HCT116 (cell line): ENCODE data around the gene CTXN1. TPM values are rescaled to one million over a fixed set of nuclear protein-coding genes. Genes with fewer than 3 reads are reported as not detected.
A peak's percentile ranks its signal among the peaks of the same experiment; 100 is the strongest.

Source experiments
- ATAC-seq: fragments of 200-7000 bp; cut with Tn5 transposase; 2 replicates; pipeline ENCODE4 v1.9.1; 2020; ENCODE audit warnings: mild to moderate bottlenecking, moderate library complexity
- BruUV-seq: library from RNA; stranded (reverse); fragments of 400-500 nt; replicated peaks from 2 replicates; lab custom pipeline; 2021; lab: Mats Ljungman, UMichigan
- CTCF ChIA-PET: fragments of 300-600 bp; sonication (Branson Sonifier 250); formaldehyde crosslinking; loops from one replicate; lab custom pipeline; 2021; ENCODE audit warnings: antibody characterized with exemption; lab: Charles Lee
- POLR2A ChIA-PET: fragments of 300-600, 350-600 bp; sonication (Branson Sonifier 250); formaldehyde crosslinking; loops from one replicate; lab custom pipeline; 2021; ENCODE audit warnings: antibody characterized with exemption; lab: Charles Lee
- RAD21 ChIA-PET, 2 experiments: fragments of 300-600 bp; sonication (Branson Sonifier 250); formaldehyde crosslinking; loops; one replicate each; lab custom pipeline; 2023; ENCODE audit warnings: low total read pairs in 2 of 2; ENCODE audit not compliant: uncharacterized antibody in 2 of 2, unreplicated experiment in 2 of 2, low non-redundant PET in 1 of 2; lab: Charles Lee
- DNase-seq: peaks from one replicate; pipeline ENCODE4 v3.0.0-alpha.2; 2010; ENCODE audit warnings: low read depth, low spot score
- H2AFZ ChIP-seq: fragments of 200-600 bp; shearing (Covaris generic), sonication (generic); 2 replicates; pipeline ENCODE4 v1.6.1; 2017; ENCODE audit warnings: low read depth, mixed run types, mixed read lengths, antibody characterized with exemption, low read length; ENCODE audit not compliant: poor library complexity, severe bottlenecking
- H3K27ac ChIP-seq: 2 replicates; pipeline ENCODE4 v1.5.1; 2012; ENCODE audit warnings: low read depth, low read length
- H3K27me3 ChIP-seq: fragments of 200-600 bp; sonication (generic); 2 replicates; pipeline ENCODE4 v1.6.1; 2016; ENCODE audit warnings: mixed run types, low read length, mixed read lengths; ENCODE audit not compliant: insufficient read depth
- H3K36me3 ChIP-seq, 2 experiments: fragments of 200-500 bp in 1 of 2; fragments of 200-600 bp in 1 of 2; sonication (Bioruptor generic) in 1 of 2; sonication (generic) in 1 of 2; 2 replicates each; pipeline versions ENCODE4 v1.5.1 to v1.6.1; 2014 to 2016; ENCODE audit warnings: low read length in 2 of 2, inconsistent platforms in 1 of 2, mixed read lengths in 1 of 2, mixed run types in 1 of 2; ENCODE audit not compliant: insufficient read depth in 2 of 2, control insufficient read depth in 1 of 2
- H3K4me1 ChIP-seq, 2 experiments: fragments of 200-600 bp in 1 of 2; sonication (generic) in 1 of 2; 2 replicates each; pipeline versions ENCODE4 v1.5.1 to v1.6.1; 2012 to 2017; ENCODE audit warnings: low read length in 2 of 2, inconsistent platforms in 1 of 2, mild to moderate bottlenecking in 1 of 2, mixed read lengths in 1 of 2, mixed run types in 1 of 2, moderate library complexity in 1 of 2; ENCODE audit not compliant: insufficient read depth in 2 of 2, control insufficient read depth in 1 of 2
- H3K4me2 ChIP-seq: fragments of 200-600 bp; sonication (generic); 2 replicates; pipeline ENCODE4 v1.6.1; 2017; ENCODE audit warnings: mixed run types, low read length, mixed read lengths
- H3K4me3 ChIP-seq, 2 experiments: fragments of 200-600 bp in 1 of 2; sonication (generic) in 1 of 2; replicated peaks in 1 of 2; 2 replicates each; pipeline ENCODE4 v1.5.1; 2011 to 2016; ENCODE audit warnings: low read length in 2 of 2, control low read depth in 1 of 2, low read depth in 1 of 2, mild to moderate bottlenecking in 1 of 2, mixed read lengths in 1 of 2, mixed run types in 1 of 2
- H3K79me2 ChIP-seq: fragments of 200-600 bp; sonication (generic); 2 replicates; pipeline ENCODE4 v1.6.1; 2017; ENCODE audit warnings: mild to moderate bottlenecking, mixed run types, low read length, moderate library complexity, mixed read lengths; ENCODE audit not compliant: insufficient read depth
- H3K9ac ChIP-seq: fragments of 200-600 bp; sonication (generic); 2 replicates; pipeline ENCODE4 v1.6.1; 2016; ENCODE audit warnings: low read length, mixed read lengths
- H3K9me2 ChIP-seq: fragments of 200-600 bp; sonication (generic), shearing (Covaris generic); 2 replicates; pipeline ENCODE4 v1.6.1; 2017; ENCODE audit warnings: mixed run types, mild to moderate bottlenecking, moderate library complexity; ENCODE audit not compliant: insufficient read depth
- H3K9me3 ChIP-seq, 2 experiments: fragments of 200-500 bp in 1 of 2; fragments of 200-600 bp in 1 of 2; sonication (Bioruptor generic) in 1 of 2; sonication (generic) in 1 of 2; 2 replicates each; pipeline ENCODE4 v1.6.1; 2014 to 2017; ENCODE audit warnings: low read length in 2 of 2, mixed read lengths in 2 of 2, inconsistent platforms in 1 of 2, low read depth in 1 of 2, mild to moderate bottlenecking in 1 of 2, mixed run types in 1 of 2, moderate library complexity in 1 of 2; ENCODE audit not compliant: control insufficient read depth in 1 of 2, insufficient read depth in 1 of 2
- H4K20me1 ChIP-seq: fragments of 200-600 bp; sonication (generic), shearing (Covaris generic); 2 replicates; pipeline ENCODE4 v1.6.1; 2017; ENCODE audit warnings: mixed run types, mild to moderate bottlenecking, moderate library complexity; ENCODE audit not compliant: insufficient read depth
- EGR1 ChIP-seq: IDR thresholded peaks from 2 replicates; pipeline ENCODE4 v1.6.1; 2012; ENCODE audit warnings: low read depth
- ELF1 ChIP-seq: IDR thresholded peaks from 2 replicates; pipeline ENCODE4 v1.6.1; 2012; ENCODE audit warnings: low read depth, borderline replicate concordance
- EZH2 ChIP-seq: fragments of 200-600 bp; sonication (generic); IDR thresholded peaks from 2 replicates; pipeline ENCODE4 v1.6.1; 2017; ENCODE audit warnings: antibody characterized with exemption, mixed run types
- JUND ChIP-seq: IDR thresholded peaks from 2 replicates; pipeline ENCODE4 v1.6.1; 2012
- POLR2AphosphoS5 ChIP-seq: IDR thresholded peaks from 2 replicates; pipeline ENCODE4 v1.6.1; 2011; ENCODE audit warnings: mild to moderate bottlenecking, low read depth, low read length, moderate library complexity
- RAD21 ChIP-seq: IDR thresholded peaks from 2 replicates; pipeline ENCODE4 v1.6.1; 2012; ENCODE audit warnings: low read depth, mild to moderate bottlenecking
- YY1 ChIP-seq: IDR thresholded peaks from 2 replicates; pipeline ENCODE4 v1.6.1; 2011; ENCODE audit warnings: low read length, low read depth, moderate library complexity, mild to moderate bottlenecking; ENCODE audit not compliant: insufficient replicate concordance; ENCODE audit errors: extremely low read depth
- ZFX ChIP-seq: fragments of 450-650 bp; IDR thresholded peaks from 2 replicates; pipeline ENCODE4 v1.6.1; 2017
- intact Hi-C: fragments of 100-400 bp; cut with micrococcal nuclease; formaldehyde crosslinking; loops from 2 replicates; pipeline ENCODE4 v1.10.0; 2022
- total RNA-seq: library from RNA; stranded (reverse); gene quantifications from one replicate; pipeline ENCODE4 v1.2.1, GENCODE V29; 2021; ENCODE audit not compliant: unreplicated experiment
- TF ChIP-seq, protein P1 (sequence below): IDR thresholded peaks from 2 replicates; pipeline ENCODE4 v1.6.1; 2011; ENCODE audit warnings: mild to moderate bottlenecking, low read length, moderate library complexity; ENCODE audit not compliant: insufficient replicate concordance; ENCODE audit errors: extremely low read depth
- TF ChIP-seq, protein P2 (sequence below): IDR thresholded peaks from 2 replicates; pipeline ENCODE4 v1.6.1; 2012
- TF ChIP-seq, protein P3 (sequence below): IDR thresholded peaks from 2 replicates; pipeline ENCODE4 v1.6.1; 2012; ENCODE audit warnings: low read depth

CTXN1 gene
- total RNA-seq, 1 experiment from 2014 or later, result 56.0 TPM

DNA sequence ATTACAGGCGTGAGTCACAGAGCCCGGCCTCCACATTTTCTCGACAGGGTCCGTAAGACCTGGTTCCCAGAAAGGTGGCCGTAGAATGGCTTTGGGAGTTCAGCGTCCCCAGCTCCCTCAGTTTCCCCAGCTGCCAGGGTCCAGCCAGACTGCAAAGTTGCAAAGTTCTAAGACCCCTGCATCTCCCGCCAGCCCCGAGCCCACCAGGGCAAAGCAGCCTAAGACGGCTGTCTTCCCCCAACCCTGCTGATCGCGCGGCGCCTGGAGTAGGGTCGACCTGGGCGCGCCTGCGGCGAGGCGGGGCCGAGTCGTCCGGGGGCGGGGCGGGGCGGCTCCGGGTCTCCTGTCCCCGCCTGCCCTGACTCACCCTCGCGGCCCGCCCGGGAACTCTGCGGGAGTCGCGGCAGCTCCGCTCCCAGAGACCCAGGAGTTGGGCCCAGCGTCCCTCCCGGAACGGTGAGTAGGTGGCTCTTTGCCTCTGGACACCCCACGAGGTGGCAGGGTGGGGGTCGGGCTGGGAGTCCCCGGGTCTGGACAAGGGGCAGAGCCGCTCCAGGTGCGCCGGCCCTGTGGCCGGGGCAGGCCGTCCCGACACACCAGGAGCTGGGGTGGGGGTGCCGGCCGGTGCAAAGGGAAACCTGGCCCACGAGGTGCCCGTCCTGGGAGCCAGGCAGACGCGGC lies 37.6 kb downstream of the CTXN1 start, which contains the start of gene LRRC8E:
LRRC8E (plus strand) TSS at position 366 of the 681 bp plus-strand sequence. CDS start 7,094 bp downstream, outside the sequence.
- no peaks in the 10 kb centered on the region for H3K27me3 ChIP-seq
- no TSS peak for BruUV-seq
- H3K9me2 ChIP-seq, result no peaks in the 10 kb centered on the region
- intact Hi-C loops, result loop anchor here (2.0 kb wide), 1 partner anchor 15 kb away; the partner anchor contains the start of gene MAP2K7
- no peak for DNase-seq
- peak within 1 kb of the TSS; percentile 97 for H3K9ac ChIP-seq
- H4K20me1 ChIP-seq, result no peaks in the 10 kb centered on the region
- no peaks in the 10 kb centered on the region for H3K9me3 ChIP-seq
- no peaks in the 10 kb centered on the region for H3K36me3 ChIP-seq
- peak within 1 kb of the TSS; percentile 95 for H3K4me2 ChIP-seq
- ATAC-seq, result peak; percentile 98
- ChIA-PET POLR2A (interaction anchor here (1.0 to 3.0 kb wide), 5 partner anchors 12 to 32 kb away, joined by 3 to 10 read pairs (median 4); partner anchors contain the start of genes MAP2K7 and SNAPC2), CTCF (interaction anchor here (0.9 to 4.0 kb wide), 3 partner anchors 13 to 19 kb away, joined by 4 to 14 read pairs (median 6); partner anchors contain the start of gene MAP2K7), RAD21 (no interaction called here)
- peak within 1 kb of the TSS; percentile 76 for H3K27ac ChIP-seq
- H2AFZ ChIP-seq, result no peak within 1 kb of the TSS
- TF ChIP-seq, protein P1, sequence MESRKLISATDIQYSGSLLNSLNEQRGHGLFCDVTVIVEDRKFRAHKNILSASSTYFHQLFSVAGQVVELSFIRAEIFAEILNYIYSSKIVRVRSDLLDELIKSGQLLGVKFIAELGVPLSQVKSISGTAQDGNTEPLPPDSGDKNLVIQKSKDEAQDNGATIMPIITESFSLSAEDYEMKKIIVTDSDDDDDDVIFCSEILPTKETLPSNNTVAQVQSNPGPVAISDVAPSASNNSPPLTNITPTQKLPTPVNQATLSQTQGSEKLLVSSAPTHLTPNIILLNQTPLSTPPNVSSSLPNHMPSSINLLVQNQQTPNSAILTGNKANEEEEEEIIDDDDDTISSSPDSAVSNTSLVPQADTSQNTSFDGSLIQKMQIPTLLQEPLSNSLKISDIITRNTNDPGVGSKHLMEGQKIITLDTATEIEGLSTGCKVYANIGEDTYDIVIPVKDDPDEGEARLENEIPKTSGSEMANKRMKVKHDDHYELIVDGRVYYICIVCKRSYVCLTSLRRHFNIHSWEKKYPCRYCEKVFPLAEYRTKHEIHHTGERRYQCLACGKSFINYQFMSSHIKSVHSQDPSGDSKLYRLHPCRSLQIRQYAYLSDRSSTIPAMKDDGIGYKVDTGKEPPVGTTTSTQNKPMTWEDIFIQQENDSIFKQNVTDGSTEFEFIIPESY, result no peak
- TF ChIP-seq JUND (no peak), EZH2 (no peak), POLR2AphosphoS5 (peak; percentile 95), EGR1 (peak; percentile 64; the same call in 1 of the 2 replicates), ELF1 (no peak), ZFX (peak; percentile 79; the same call in 1 of the 2 replicates), YY1 (no peak), RAD21 (no peak)
- TF ChIP-seq, protein P2, sequence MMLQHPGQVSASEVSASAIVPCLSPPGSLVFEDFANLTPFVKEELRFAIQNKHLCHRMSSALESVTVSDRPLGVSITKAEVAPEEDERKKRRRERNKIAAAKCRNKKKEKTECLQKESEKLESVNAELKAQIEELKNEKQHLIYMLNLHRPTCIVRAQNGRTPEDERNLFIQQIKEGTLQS, result no peak
- TF ChIP-seq, protein P3, sequence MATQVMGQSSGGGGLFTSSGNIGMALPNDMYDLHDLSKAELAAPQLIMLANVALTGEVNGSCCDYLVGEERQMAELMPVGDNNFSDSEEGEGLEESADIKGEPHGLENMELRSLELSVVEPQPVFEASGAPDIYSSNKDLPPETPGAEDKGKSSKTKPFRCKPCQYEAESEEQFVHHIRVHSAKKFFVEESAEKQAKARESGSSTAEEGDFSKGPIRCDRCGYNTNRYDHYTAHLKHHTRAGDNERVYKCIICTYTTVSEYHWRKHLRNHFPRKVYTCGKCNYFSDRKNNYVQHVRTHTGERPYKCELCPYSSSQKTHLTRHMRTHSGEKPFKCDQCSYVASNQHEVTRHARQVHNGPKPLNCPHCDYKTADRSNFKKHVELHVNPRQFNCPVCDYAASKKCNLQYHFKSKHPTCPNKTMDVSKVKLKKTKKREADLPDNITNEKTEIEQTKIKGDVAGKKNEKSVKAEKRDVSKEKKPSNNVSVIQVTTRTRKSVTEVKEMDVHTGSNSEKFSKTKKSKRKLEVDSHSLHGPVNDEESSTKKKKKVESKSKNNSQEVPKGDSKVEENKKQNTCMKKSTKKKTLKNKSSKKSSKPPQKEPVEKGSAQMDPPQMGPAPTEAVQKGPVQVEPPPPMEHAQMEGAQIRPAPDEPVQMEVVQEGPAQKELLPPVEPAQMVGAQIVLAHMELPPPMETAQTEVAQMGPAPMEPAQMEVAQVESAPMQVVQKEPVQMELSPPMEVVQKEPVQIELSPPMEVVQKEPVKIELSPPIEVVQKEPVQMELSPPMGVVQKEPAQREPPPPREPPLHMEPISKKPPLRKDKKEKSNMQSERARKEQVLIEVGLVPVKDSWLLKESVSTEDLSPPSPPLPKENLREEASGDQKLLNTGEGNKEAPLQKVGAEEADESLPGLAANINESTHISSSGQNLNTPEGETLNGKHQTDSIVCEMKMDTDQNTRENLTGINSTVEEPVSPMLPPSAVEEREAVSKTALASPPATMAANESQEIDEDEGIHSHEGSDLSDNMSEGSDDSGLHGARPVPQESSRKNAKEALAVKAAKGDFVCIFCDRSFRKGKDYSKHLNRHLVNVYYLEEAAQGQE, result no peak
- H3K79me2 ChIP-seq, result peaks cover 36% of the 10 kb centered on the region
- H3K4me3 ChIP-seq, result peak within 1 kb of the TSS; percentile 81 to 94
- peaks cover 13 to 42% of the 10 kb centered on the region in 2 experiments; a peak in 3 of 4 replicates for H3K4me1 ChIP-seq
